Spleen (tissue), 11 donors: ENCODE data around the gene SENP7. TPM values are rescaled to one million over a fixed set of nuclear protein-coding genes. Genes with fewer than 3 reads are reported as not detected.

Experiments
- DNase-seq: peaks from one replicate; pipeline ENCODE4 v3.0.0-alpha.2; 2020
- H3K27ac ChIP-seq, 8 donors: fragments of 200-600 bp; sonication (generic) in 7 of 8; 1 replicate in 4 of 8; 2 replicates in 4 of 8; pipeline versions ENCODE4 v1.5.0 to v1.8.0; 2016 to 2021; ENCODE audit warnings: inconsistent platforms in 4 of 8, mild to moderate bottlenecking in 4 of 8, moderate library complexity in 1 of 8
- H3K27me3 ChIP-seq, 7 donors: fragments of 200-600 bp; sonication (generic) in 6 of 7; replicated peaks in 1 of 7; 1 replicate in 4 of 7; 2 replicates in 3 of 7; pipeline versions ENCODE4 v1.5.0 to v1.8.0; 2016 to 2021; ENCODE audit warnings: inconsistent platforms in 3 of 7, mild to moderate bottlenecking in 1 of 7
- H3K36me3 ChIP-seq, 6 donors: fragments of 200-600 bp; sonication (generic) in 5 of 6; 1 replicate in 4 of 6; 2 replicates in 2 of 6; pipeline versions ENCODE4 v1.5.0 to v1.8.0; 2016 to 2021; ENCODE audit warnings: inconsistent platforms in 2 of 6
- H3K4me1 ChIP-seq, 6 donors: fragments of 200-600 bp; sonication (generic) in 5 of 6; 1 replicate in 3 of 6; 2 replicates in 3 of 6; pipeline versions ENCODE4 v1.5.0 to v1.8.0; 2016 to 2021; ENCODE audit warnings: inconsistent platforms in 3 of 6
- H3K4me3 ChIP-seq, 8 donors: fragments of 200-600 bp; sonication (generic) in 7 of 8; 1 replicate in 4 of 8; 2 replicates in 4 of 8; pipeline versions ENCODE4 v1.5.0 to v1.8.0; 2016 to 2021; ENCODE audit warnings: inconsistent platforms in 4 of 8, mild to moderate bottlenecking in 4 of 8, moderate library complexity in 2 of 8
- H3K9me3 ChIP-seq, 8 donors: fragments of 200-600 bp; sonication (generic) in 7 of 8; 1 replicate in 4 of 8; 2 replicates in 4 of 8; pipeline versions ENCODE4 v1.5.0 to v1.8.0; 2016 to 2021; ENCODE audit warnings: inconsistent platforms in 4 of 8
- POLR2A ChIP-seq, 3 donors: fragments of 450-650 bp; IDR thresholded peaks; one replicate each; pipeline ENCODE4 v1.5.1; 2017; ENCODE audit warnings: antibody characterized with exemption in 3 of 3, mild to moderate bottlenecking in 1 of 3
- POLR2AphosphoS5 ChIP-seq, 3 donors: sonication (generic); formaldehyde crosslinking; IDR thresholded peaks; one replicate each; pipeline ENCODE4 v1.5.1; 2017; ENCODE audit warnings: antibody characterized with exemption in 3 of 3
- WGBS, 5 donors: extraction: QIAGEN DNeasy Blood & Tissue Kit in 3 of 5; methylation state at CpG; one replicate each; pipeline versions ENCODE4 v1.1.5 to v1.1.7; 2013 to 2018; 5-methylcytosine and 5-hydroxymethylcytosine counted together
- intact Hi-C: fragments of 100-400 bp; cut with DNase I; formaldehyde crosslinking; loops from one replicate; pipeline ENCODE4 v1.15.0; 2023; ENCODE audit warnings: low total_unique reads
- polyA plus RNA-seq, 3 donors: library from polyadenylated mRNA; stranded (reverse); fragments of 200-250 nt; gene quantifications; one replicate each; pipeline ENCODE4 v1.2.1, GENCODE V29; 2013
- total RNA-seq, 7 donors: library from RNA; depleted of rRNA in 3 of 7; stranded (reverse); fragments of >200 nt in 3 of 7; fragmentation: NEBNext Ultra II Directional in 4 of 7; extraction: Animal tissue kit (Norgen Biotek cat#: 25700) in 4 of 7; gene quantifications; one replicate each; pipeline versions ENCODE4 v1.1.0 to v1.2.1, GENCODE V29; 2016 to 2021
- TF ChIP-seq, protein P1 (sequence below), 11 experiments: fragments of 200-600 bp in 7 of 11; fragments of 450-650 bp in 4 of 11; sonication (generic) in 4 of 11; IDR thresholded peaks in 8 of 11; conservative IDR thresholded peaks in 3 of 11; 1 replicate in 7 of 11; 2 replicates in 4 of 11; pipeline versions ENCODE4 v1.4.0 to v1.8.0; 2016 to 2021; ENCODE audit warnings: antibody characterized with exemption in 11 of 11, inconsistent platforms in 4 of 11, mild to moderate bottlenecking in 1 of 11
- donor health status: healthy with polysubstance abuse.
- donor health status: DM: no; HTN: no; CAD: no; lungs with moderate emphysema.
- donor health status: DM: no; HTN: no; CAD: no.
- donor health status: Bipolar disorder and iron deficiency.
- donor health status: healthy.
- donor health status: DM: no; HTN: no; CAD: no.
- donor health status: DM: yes; HTN: yes; CAD: no.

The SENP7 gene
- total and polyA plus RNA-seq, 10 donors: 11.2 to 46.9 (median 33.4) TPM

- Histone ChIP-seq H3K36me3 (peaks cover 0 to 48% (median 11%) of the 10 kb centered on the region in 6 donors), H3K9me3 (peaks cover 0 to 5% (median 0%) of the 10 kb centered on the region in 8 donors), H3K4me1 (no peaks in the 10 kb centered on the region), H3K27me3 (no peaks in the 10 kb centered on the region), H3K4me3 (no peak overlapping the region), H3K27ac (no peak overlapping the region)
- intact Hi-C loops: no loop called here
- WGBS, 5 donors: 64 to 76% (median 71%) methylated on average over 1 of the region's 1 CpG
- no peak for DNase-seq
- TF ChIP-seq POLR2AphosphoS5 (IDR thresholded peaks at IDR 0.05) (no peak), POLR2A (IDR thresholded peaks at IDR 0.05) (no peak)
- TF ChIP-seq, protein P1, sequence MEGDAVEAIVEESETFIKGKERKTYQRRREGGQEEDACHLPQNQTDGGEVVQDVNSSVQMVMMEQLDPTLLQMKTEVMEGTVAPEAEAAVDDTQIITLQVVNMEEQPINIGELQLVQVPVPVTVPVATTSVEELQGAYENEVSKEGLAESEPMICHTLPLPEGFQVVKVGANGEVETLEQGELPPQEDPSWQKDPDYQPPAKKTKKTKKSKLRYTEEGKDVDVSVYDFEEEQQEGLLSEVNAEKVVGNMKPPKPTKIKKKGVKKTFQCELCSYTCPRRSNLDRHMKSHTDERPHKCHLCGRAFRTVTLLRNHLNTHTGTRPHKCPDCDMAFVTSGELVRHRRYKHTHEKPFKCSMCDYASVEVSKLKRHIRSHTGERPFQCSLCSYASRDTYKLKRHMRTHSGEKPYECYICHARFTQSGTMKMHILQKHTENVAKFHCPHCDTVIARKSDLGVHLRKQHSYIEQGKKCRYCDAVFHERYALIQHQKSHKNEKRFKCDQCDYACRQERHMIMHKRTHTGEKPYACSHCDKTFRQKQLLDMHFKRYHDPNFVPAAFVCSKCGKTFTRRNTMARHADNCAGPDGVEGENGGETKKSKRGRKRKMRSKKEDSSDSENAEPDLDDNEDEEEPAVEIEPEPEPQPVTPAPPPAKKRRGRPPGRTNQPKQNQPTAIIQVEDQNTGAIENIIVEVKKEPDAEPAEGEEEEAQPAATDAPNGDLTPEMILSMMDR (IDR thresholded peaks at IDR 0.05 in 8 of 11, conservative IDR thresholded peaks at IDR 0.05 in 3 of 11): no peak
Measured at GRCh38 chr3:101351829-101352228, 161.2 kb downstream of the SENP7 start.

- Histone ChIP-seq H3K27me3 (no peaks in the 10 kb centered on the region), H3K36me3 (peaks cover 0 to 94% (median 13%) of the 10 kb centered on the region in 6 donors), H3K27ac (no peak overlapping the region), H3K9me3 (no peaks in the 10 kb centered on the region), H3K4me3 (no peak overlapping the region), H3K4me1 (no peaks in the 10 kb centered on the region)
- no peak for DNase-seq
- intact Hi-C loops: no loop called here
- WGBS, 5 donors: 49 to 89% (median 70%) methylated on average over 2 of the region's 2 CpGs
- TF ChIP-seq POLR2A (IDR thresholded peaks at IDR 0.05) (no peak), POLR2AphosphoS5 (IDR thresholded peaks at IDR 0.05) (no peak)
- TF ChIP-seq, protein P1 (IDR thresholded peaks at IDR 0.05 in 8 of 11, conservative IDR thresholded peaks at IDR 0.05 in 3 of 11): no peak
Measured at GRCh38 chr3:101340591-101340990, 172.4 kb downstream of the SENP7 start.

- 83 to 97% (median 87%) methylated on average over 7 of the region's 7 CpGs for WGBS, 5 donors
- Histone ChIP-seq H3K36me3 (peaks cover 0 to 97% (median 17%) of the 10 kb centered on the region in 6 donors), H3K4me1 (no peaks in the 10 kb centered on the region), H3K9me3 (no peaks in the 10 kb centered on the region), H3K27ac (no peak overlapping the region), H3K4me3 (no peak overlapping the region), H3K27me3 (no peaks in the 10 kb centered on the region)
- DNase-seq: no peak
- intact Hi-C loops: no loop called here
- TF ChIP-seq, protein P1 (IDR thresholded peaks at IDR 0.05 in 8 of 11, conservative IDR thresholded peaks at IDR 0.05 in 3 of 11): no peak
- no peak for TF ChIP-seq POLR2AphosphoS5 (IDR thresholded peaks at IDR 0.05)
- TF ChIP-seq POLR2A (IDR thresholded peaks at IDR 0.05): no peak
Measured at GRCh38 chr3:101333883-101334282, 179.1 kb downstream of the SENP7 start.

DNA sequence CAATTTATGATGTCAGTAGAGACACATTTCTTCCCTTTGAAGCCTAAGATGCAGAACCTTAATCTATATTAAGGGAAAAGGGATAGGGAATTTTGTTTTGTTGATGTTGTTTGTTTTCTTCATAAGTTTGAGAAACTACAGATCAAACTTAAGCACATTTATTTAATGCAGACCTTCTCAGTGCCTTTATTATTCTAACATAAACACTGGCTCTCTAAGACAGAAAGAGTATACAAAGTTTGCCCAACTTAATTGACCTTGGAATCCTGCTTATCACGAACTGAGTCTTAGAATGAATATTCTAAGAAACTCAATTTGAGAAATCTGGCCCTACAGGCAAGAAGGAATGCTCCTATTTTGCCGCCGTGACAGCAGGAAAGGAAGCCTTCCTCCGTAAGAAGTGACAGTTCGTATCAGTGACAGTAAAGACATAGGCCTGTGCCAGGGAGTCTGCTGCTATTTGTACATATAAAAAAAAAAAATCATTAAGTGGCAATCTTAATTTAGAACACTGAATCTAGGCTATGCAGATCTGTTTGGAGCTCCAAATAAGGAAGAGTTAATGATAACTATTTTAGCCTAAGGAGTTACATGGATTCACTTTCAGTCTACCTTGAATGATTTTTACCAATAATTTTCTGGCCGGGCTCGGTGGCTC lies 183.9 kb downstream of the SENP7 start:
- 94 to 97% (median 96%) methylated on average over 7 of the region's 7 CpGs for WGBS, 5 donors

More for the DNA sequence above, 183.9 kb downstream of the SENP7 start:
- DNase-seq: no peak
- Histone ChIP-seq H3K4me3 (no peak overlapping the region), H3K4me1 (no peaks in the 10 kb centered on the region), H3K36me3 (peaks cover 0 to 94% (median 23%) of the 10 kb centered on the region in 6 donors), H3K27me3 (no peaks in the 10 kb centered on the region), H3K27ac (no peak overlapping the region), H3K9me3 (no peaks in the 10 kb centered on the region)
- TF ChIP-seq POLR2A (IDR thresholded peaks at IDR 0.05): no peak
- no peak for TF ChIP-seq POLR2AphosphoS5 (IDR thresholded peaks at IDR 0.05)
- TF ChIP-seq, protein P1 (IDR thresholded peaks at IDR 0.05 in 8 of 11, conservative IDR thresholded peaks at IDR 0.05 in 3 of 11): no peak
- intact Hi-C loops: no loop called here
